HG03575 (cell line): ENCODE data around the gene BIRC3.
A peak's percentile ranks its signal among the peaks of the same experiment; 100 is the strongest.
"Not testable (repeated sequence)": the region's sequence is repeated elsewhere in the genome, so short reads cannot be mapped to it uniquely, and the experiment has no call there.

Source experiments
- ATAC-seq: cut with Tn5 transposase; IDR thresholded peaks from one replicate; pipeline ENCODE4 v1.9.1; 2021; ENCODE audit not compliant: unreplicated experiment, insufficient number of reproducible peaks, low FRiP score; ENCODE audit errors: extremely low read depth

The BIRC3 gene

DNA sequence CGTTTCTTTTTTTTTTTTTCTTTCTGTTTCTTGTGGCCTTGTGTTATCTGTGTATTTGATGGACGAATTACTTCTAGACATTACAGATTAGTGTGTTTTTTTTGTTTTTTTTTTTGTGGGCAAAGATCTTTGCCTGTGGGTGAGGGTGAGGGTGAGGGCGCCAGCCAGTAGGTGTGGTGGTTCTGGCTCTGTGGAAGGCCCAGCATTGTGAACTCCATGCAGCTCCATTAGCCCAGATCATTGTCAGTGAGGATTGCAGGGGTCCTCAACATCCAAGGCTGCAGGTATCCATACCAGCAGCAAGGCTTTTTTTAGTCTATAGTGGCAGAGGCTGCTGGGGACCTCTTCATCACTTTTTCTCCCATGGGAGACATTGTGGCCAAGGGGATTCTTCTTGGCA is 43.4 kb downstream of the BIRC3 start:
- ATAC-seq, result no peak

- peak; percentile 81 for ATAC-seq
Measured at GRCh38 chr11:102361086-102362031, 44.1 kb downstream of the BIRC3 start.

DNA sequence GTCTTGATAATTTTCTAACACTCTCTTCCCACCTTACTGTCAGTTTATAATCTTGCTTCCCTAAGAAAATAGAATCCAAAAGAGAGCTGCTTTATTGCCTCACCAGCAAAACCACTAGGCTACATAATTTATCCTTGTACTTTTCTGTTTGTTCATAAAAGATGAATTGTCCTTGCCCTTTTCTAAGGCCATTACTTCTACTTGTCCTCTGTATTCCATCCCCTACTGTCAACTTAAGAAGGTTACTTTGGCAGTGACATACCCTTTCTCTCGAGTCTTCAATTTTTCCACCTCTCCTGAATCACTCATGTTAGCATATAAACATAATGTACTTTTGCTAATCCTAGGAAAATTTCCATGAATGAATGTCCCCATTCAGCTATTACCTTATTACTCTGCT is 47.7 kb downstream of the BIRC3 start:
- no peak for ATAC-seq

- no peak for ATAC-seq
Measured at GRCh38 chr11:102367364-102367763, 50.1 kb downstream of the BIRC3 start.

DNA sequence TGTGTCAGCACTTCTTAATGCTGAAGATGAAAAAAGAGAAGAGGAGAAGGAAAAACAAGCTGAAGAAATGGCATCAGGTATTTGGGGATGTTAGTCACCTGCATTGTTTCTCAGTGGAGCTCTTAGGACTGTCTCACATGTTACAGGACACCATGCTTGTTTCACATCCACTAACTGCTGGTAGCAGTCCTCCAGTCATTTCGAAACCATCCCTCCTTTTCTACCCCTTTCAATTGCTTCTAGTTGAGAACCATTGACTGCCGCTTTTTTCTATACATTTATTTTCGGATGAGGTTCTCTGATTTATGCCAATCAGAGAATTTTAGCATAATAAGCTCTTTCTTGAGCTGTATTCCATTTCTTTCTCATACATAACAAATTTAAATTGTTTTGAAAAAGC is 51.2 kb downstream of the BIRC3 start:
- peak; percentile 99 for ATAC-seq

GRCh38 chr11:102374633-102375424 is 57.5 kb downstream of the BIRC3 start:
- not testable (repeated sequence) for ATAC-seq

GRCh38 chr11:102375720-102376399 is 58.6 kb downstream of the BIRC3 start:
- no peak for ATAC-seq

- ATAC-seq, result no peak
Measured at GRCh38 chr11:102377891-102378290, 60.6 kb downstream of the BIRC3 start.

GRCh38 chr11:102378818-102379217 is 61.5 kb downstream of the BIRC3 start:
- ATAC-seq, result no peak

GRCh38 chr11:102382384-102382783 is 65.1 kb downstream of the BIRC3 start:
- ATAC-seq, result no peak

GRCh38 chr11:102383839-102384238 is 66.6 kb downstream of the BIRC3 start:
- ATAC-seq, result no peak

- ATAC-seq, result no peak
Measured at GRCh38 chr11:102384419-102385079, 67.3 kb downstream of the BIRC3 start.

DNA sequence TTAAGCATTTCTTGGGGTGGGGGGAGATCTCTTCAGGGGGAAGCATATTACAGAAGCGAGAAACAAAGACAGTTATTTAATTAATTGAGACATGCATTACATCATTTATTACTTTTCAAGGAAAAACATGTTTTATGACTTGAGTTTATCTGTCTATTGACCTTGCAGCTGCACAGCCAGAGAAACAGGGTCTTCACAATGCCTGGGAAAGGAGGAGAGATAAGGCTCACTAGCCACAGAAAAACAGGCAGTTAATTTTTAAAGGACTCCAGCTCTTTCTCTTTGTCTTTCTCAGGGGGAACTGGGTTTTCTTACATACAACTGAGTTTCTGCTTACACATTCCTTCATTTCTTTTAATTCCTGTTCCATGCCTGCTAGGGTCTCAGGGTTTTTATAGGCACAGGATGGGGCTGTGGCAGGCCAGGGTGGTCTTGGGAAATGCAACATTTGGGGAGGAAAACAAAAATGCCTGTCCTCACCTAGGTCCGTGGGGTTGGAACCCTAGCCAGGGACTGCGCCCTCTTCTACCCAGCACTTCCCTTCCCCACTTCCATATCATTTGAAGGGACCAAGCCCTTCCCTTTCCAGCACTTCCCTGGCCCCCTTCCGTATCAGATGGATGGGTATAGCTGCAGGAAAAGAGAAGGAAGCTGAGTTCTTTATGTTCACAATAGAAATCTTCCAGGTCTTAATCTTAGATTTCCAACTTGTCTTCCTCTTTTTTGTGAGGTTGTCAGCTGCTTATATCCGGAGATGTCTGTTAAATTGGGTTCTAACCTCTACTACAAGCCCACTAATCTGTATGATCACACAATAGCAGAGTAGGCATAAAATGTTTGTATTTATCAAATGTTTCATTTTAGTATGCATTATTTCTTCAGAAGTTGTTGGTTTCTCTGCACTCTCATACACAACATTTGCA is 68.1 kb downstream of the BIRC3 start:
- ATAC-seq, result no peak

GRCh38 chr11:102386136-102386734 is 69.0 kb downstream of the BIRC3 start:
- no peak for ATAC-seq

GRCh38 chr11:102387043-102387781 is 69.9 kb downstream of the BIRC3 start:
- ATAC-seq, result no peak
